BJ (cell line): ENCODE results near the gene TYROBP. TPM values are rescaled to one million over a fixed set of nuclear protein-coding genes. Genes with fewer than 3 reads are reported as not detected.
A peak's percentile ranks its signal among the peaks of the same experiment; 100 is the strongest.
"Not testable (repeated sequence)": the region's sequence is repeated elsewhere in the genome, so short reads cannot be mapped to it uniquely, and the experiment has no call there.

ENCODE experiments used
- CTCF ChIA-PET: fragments of 350-600 bp; formaldehyde crosslinking; extraction: SDS; loops from one replicate; lab custom pipeline; 2021; ENCODE audit warnings: antibody characterized with exemption, inconsistent platforms; lab: Yijun Ruan, JAX
- POLR2A ChIA-PET: fragments of 300-600 bp; sonication (Branson Sonifier 250); formaldehyde crosslinking; extraction: SDS; loops from one replicate; lab custom pipeline; 2021; ENCODE audit warnings: antibody characterized with exemption; lab: Charles Lee
- DNase-seq: peaks from one replicate; pipeline ENCODE4 v3.0.0-alpha.2; 2011; ENCODE audit warnings: low read depth
- H3K27me3 ChIP-seq: 2 replicates; pipeline ENCODE4 v1.6.0; 2011; ENCODE audit warnings: low read length; ENCODE audit not compliant: control insufficient read depth, insufficient read depth
- H3K36me3 ChIP-seq: 2 replicates; pipeline ENCODE4 v1.5.1; 2011; ENCODE audit warnings: low read length; ENCODE audit not compliant: control insufficient read depth, insufficient read depth
- H3K4me3 ChIP-seq: 2 replicates; pipeline ENCODE4 v1.5.1; 2011; ENCODE audit warnings: low read depth, mild to moderate bottlenecking, control low read depth, low read length
- polyA plus RNA-seq: library from polyadenylated mRNA; depleted of rRNA; stranded (reverse); fragments of >200 nt; gene quantifications from 2 replicates; pipeline ENCODE4 v1.2.3, GENCODE V29; 2011
- TF ChIP-seq, protein P1 (sequence below): IDR thresholded peaks from 2 replicates; pipeline ENCODE4 v1.5.1; 2011; ENCODE audit warnings: low read depth, mild to moderate bottlenecking, control low read depth, inconsistent platforms, low read length, moderate library complexity; ENCODE audit not compliant: insufficient read depth

TYROBP gene
- polyA plus RNA-seq, 1 experiment: not detected

DNA sequence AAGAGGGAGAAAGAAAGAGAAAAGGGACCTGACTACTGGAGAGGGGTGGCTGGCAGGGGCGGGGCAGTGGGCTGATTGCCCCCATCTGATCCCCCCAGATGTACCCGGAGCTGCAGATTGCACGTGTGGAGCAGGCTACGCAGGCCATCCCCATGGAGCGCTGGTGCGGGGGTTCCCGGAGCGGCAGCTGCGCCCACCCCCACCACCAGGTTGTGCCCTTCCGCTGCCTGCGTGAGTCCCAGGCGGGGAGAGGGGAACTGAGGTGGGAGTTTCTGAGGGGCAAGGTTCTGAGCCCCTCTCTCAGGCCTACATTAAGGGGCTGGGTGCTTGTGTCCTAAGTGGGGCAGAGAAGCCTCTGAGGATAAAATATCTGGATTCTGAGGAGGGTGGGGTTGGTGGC lies 37.3 kb downstream of the TYROBP start:
- no peak overlapping the region for H3K4me3 ChIP-seq
- TF ChIP-seq, protein P1, sequence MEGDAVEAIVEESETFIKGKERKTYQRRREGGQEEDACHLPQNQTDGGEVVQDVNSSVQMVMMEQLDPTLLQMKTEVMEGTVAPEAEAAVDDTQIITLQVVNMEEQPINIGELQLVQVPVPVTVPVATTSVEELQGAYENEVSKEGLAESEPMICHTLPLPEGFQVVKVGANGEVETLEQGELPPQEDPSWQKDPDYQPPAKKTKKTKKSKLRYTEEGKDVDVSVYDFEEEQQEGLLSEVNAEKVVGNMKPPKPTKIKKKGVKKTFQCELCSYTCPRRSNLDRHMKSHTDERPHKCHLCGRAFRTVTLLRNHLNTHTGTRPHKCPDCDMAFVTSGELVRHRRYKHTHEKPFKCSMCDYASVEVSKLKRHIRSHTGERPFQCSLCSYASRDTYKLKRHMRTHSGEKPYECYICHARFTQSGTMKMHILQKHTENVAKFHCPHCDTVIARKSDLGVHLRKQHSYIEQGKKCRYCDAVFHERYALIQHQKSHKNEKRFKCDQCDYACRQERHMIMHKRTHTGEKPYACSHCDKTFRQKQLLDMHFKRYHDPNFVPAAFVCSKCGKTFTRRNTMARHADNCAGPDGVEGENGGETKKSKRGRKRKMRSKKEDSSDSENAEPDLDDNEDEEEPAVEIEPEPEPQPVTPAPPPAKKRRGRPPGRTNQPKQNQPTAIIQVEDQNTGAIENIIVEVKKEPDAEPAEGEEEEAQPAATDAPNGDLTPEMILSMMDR: no peak
- H3K36me3 ChIP-seq: no peaks in the 10 kb centered on the region
- DNase-seq: no peak
- CTCF ChIA-PET: interaction anchor here (0.6 to 1.5 kb wide), 2 partner anchors 60 to 102 kb away, joined by 3 read pairs; no protein-coding TSS in a partner anchor
- POLR2A ChIA-PET: no interaction called here
- H3K27me3 ChIP-seq: peaks cover 4% of the 10 kb centered on the region; the same call in 1 of the 2 replicates

DNA sequence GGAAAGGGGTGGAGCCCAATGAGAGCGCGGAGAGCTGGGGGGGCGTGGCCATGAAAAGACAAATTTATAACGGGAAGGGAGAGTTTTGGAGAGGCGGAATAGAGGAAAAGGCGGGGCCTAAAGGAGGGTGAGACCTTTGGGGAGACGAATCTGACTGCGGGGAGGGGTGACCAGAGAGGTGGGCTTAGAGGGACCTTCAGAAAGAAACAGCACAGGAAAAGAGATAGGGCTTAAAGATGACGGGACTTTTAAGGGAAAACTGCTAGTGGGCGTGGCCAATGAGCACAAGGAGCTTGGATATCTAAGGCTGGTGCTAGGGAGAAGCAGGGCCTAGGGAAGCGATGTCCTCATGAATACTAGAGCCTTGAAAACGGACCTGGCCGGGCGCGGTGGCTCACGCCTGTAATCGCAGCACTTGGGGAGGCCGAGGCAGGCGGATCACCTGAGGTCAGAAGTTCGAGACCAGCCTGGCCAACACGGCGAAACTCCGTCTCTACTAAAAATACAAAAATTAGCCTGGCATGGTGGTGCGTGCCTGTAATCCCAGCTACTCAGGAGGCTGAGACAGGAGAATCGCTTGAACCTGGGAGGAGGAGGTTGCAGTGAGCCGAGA lies 37.9 kb downstream of the TYROBP start:
- CTCF ChIA-PET: interaction anchor here (0.6 to 1.5 kb wide), 4 partner anchors 10 to 103 kb away, joined by 3 to 6 read pairs (median 3); no protein-coding TSS in a partner anchor
- H3K36me3 ChIP-seq, DNase-seq, H3K4me3 ChIP-seq, H3K27me3 ChIP-seq: not testable (repeated sequence)
- POLR2A ChIA-PET: interaction anchor here (0.8 kb wide), 1 partner anchor 10 kb away, joined by 3 read pairs; no protein-coding TSS in a partner anchor

DNA sequence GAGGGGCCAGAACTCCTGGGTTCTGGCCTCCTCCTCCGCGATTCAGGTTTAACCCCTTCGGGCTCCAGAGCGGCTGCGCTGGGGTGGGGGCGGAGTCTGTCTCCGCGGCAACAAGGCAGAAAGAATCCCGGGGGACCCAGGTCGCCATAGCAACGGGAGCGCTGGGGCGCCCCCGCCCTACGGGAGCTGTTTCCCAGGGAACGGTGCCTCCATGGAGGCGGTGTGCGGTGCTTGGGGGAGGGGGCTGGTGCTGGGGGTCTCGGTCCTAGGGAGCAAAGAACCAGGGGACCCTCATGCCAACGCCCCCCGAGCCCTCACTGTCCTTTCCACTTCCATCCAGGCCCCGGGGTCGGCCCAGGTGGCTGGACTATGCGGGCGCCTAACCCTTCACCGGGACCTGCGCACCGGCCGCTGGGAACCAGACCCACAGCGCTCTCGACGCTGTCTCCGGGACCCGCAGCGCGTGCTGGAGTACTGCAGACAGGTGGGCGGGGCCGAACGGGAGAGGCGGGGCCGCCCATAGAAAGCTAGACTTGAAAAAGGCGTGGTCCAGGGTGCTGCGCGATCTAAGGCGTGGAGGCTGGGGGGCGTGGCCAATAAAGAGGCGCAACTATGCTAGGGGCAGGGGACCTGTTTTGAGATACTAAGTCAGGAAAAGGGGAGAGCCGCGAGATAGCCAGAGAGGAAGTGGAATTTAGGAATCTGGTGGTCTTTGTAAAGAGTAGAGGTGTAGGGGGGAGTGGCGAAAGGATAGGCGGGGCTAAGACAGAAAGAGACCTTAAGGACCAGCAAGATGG lies 38.6 kb downstream of the TYROBP start:
- Histone ChIP-seq H3K4me3 (peak overlapping the region; percentile 14; the same call in 1 of the 2 replicates), H3K27me3 (peaks cover 6% of the 10 kb centered on the region; the same call in 1 of the 2 replicates), H3K36me3 (no peaks in the 10 kb centered on the region)
- no peak for DNase-seq
- TF ChIP-seq, protein P1: no peak
- ChIA-PET POLR2A (interaction anchor here (0.8 kb wide), 1 partner anchor 10 kb away, joined by 3 read pairs; no protein-coding TSS in a partner anchor), CTCF (interaction anchor here (1.1 to 1.5 kb wide), 3 partner anchors 9 to 62 kb away, joined by 3 to 6 read pairs (median 3); no protein-coding TSS in a partner anchor)

DNA sequence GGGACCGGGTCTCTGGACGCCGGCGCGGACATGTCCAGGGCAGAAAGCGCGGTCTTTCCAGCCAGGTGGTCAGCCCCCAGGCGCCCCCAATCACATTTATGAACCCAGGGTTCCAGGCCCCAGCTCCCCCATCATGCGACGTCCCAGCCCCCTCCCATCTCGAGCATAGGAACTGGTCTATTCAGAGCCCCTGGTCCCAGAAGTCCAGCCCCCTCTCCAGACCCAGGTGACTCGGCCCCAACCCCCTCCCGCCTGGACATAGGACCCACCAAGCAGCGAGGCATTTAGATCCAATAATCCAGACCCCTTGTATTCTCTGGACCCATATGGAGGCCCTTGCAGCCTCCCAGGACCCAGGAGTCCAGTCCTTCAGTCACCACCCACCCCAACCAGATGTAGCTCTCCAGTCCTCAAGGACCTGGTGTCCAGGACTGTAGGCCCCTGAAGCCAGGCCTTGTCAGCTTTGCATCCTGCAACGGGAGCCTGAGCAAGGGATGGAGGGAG lies 39.2 kb downstream of the TYROBP start:
- TF ChIP-seq, protein P1: no peak
- POLR2A ChIA-PET: no interaction called here

DNA sequence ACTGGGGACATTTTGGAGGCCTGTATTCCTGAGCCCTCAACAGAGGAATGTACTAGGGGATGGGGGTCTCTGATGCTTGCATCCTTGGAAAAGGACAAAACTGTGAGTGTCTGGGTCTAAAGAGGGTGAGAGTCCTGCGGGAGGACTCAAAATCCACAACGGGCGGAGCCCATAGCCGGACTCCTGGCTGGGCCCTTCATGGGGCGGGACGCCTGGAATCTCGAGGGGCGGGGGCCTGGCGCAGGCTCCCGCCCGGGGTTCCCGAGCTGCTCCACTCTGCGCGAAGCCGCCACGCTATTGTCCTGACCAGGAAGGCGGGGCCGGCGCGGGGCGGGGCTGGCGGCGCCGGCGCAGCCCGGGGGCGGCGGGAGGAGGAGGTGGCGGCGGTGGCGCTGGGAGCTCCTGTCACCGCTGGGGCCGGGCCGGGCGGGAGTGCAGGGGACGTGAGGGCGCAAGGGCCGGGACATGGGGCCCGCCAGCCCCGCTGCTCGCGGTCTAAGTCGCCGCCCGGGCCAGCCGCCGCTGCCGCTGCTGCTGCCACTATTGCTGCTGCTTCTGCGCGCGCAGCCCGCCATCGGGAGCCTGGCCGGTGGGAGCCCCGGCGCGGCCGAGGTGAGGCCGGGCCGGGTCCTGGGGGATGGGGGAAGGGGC lies 39.8 kb downstream of the TYROBP start, which contains the start of gene APLP1:
Gene APLP1 (plus strand): TSS at position 403 of the 651 bp plus-strand sequence. CDS start 63 bp downstream, at position 466.
- POLR2A ChIA-PET: no interaction called here

More for the DNA sequence above, 39.2 kb downstream of the TYROBP start:
- H3K4me3 ChIP-seq: peak overlapping the region; percentile 33
- CTCF ChIA-PET: interaction anchor here (1.4 kb wide), 1 partner anchor 11 kb away, joined by 6 read pairs; no protein-coding TSS in a partner anchor
- no peaks in the 10 kb centered on the region for H3K36me3 ChIP-seq
- peaks cover 6% of the 10 kb centered on the region; the same call in 1 of the 2 replicates for H3K27me3 ChIP-seq
- no peak for DNase-seq

More for the DNA sequence above, 39.8 kb downstream of the TYROBP start, which contains the start of gene APLP1:
- DNase-seq: no peak
- Histone ChIP-seq H3K4me3 (peak within 1 kb of the TSS; percentile 33), H3K36me3 (no peaks in the 10 kb centered on the region), H3K27me3 (peaks cover 6% of the 10 kb centered on the region; the same call in 1 of the 2 replicates)
- TF ChIP-seq, protein P1: no peak
- CTCF ChIA-PET: no interaction called here
